ENCODE measurements around the gene CACNA1C. TPM values are rescaled to one million over a fixed set of nuclear protein-coding genes. Genes with fewer than 3 reads are reported as not detected.
A peak's percentile ranks its signal among the peaks of the same experiment; 100 is the strongest.

CACNA1C gene
- total RNA-seq, 1 donor from 2014 or later = 1.3 TPM

DNA sequence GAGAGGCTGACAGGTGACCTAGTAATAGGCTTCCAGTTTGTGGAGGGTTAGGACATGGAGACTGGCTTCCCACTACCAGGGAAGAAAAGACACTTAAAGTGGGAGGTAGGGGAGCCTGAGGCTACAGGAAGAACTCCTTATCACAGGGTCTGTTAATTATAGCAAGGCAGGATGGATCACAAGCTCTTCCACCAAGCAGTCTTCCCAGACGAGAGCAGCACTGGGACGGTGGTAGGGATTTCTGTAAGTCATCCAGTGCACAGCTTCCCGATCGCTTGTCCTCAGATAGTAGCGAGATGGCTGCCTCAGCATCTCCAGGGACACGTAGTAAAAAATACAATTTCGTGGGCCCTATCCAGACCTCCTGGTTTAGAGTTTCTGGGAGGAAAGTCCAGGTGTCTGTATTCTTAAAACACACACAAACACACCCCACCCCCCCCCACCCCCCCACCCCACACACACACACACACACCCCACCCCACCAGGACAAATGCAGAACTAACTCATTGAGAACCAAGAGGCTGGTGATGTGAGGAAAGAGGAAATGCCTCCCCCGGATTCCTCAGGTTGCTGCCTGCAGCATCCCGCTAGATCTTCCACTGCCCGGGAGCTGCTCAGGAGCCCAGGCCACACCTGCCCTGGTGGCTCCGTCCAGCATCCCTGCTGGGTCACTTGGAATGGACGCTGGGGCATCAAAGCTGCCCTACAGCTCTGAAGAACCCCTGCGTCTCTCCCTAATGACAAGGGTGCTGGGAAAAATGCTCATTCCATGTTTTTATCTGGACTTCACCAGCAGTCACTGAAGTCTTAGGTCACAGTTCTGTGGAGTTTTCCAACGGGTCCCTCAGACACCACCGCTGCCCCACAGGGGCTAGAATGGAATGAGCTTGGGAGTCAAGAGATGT, 307.2 kb downstream of the CACNA1C start:
- Histone ChIP-seq H3K27me3 (ENCODE audit: control insufficient read depth, insufficient read depth, low read length) (peaks cover 2% of the 10 kb centered on the region), H3K4me3 (ENCODE audit: low read depth, low read length) (no peak overlapping the region), H3K36me3 (ENCODE audit: control insufficient read depth, insufficient read depth, low read length) (no peaks in the 10 kb centered on the region)
- TF ChIP-seq, protein P1, sequence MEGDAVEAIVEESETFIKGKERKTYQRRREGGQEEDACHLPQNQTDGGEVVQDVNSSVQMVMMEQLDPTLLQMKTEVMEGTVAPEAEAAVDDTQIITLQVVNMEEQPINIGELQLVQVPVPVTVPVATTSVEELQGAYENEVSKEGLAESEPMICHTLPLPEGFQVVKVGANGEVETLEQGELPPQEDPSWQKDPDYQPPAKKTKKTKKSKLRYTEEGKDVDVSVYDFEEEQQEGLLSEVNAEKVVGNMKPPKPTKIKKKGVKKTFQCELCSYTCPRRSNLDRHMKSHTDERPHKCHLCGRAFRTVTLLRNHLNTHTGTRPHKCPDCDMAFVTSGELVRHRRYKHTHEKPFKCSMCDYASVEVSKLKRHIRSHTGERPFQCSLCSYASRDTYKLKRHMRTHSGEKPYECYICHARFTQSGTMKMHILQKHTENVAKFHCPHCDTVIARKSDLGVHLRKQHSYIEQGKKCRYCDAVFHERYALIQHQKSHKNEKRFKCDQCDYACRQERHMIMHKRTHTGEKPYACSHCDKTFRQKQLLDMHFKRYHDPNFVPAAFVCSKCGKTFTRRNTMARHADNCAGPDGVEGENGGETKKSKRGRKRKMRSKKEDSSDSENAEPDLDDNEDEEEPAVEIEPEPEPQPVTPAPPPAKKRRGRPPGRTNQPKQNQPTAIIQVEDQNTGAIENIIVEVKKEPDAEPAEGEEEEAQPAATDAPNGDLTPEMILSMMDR (IDR thresholded peaks at IDR 0.05; ENCODE audit: insufficient read depth, low read length, poor library complexity, severe bottlenecking) = no peak
- no peak for DNase-seq (ENCODE audit: low read depth)

DNA sequence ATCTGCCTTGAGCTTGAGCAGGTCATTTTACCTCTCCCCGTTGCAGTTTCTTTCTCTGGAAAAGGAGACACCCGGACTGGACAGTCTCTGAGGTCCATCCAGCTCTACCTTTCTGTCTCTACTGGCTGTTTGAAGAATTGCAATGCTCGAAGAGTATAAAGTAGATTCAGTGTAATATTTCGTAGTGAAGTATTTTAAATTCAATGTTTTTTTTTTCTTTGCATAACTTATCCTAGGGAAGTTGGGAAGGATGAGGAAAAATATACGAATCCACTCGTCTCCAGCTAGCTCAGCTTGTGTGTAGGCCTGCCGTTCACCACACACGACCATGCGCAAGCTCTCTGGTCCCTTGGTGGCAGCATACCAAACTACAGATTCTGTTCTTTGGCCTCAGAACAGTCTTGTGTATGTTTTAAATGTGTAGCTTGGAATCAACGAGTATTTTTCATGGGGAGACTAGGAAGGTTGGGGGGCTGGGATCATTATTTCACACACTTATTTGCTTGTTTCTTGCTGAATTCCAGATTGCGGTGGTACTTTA, 307.9 kb downstream of the CACNA1C start:
- no peak overlapping the region for H3K4me3 ChIP-seq (ENCODE audit: low read depth, low read length)
- no peak for DNase-seq (ENCODE audit: low read depth)
- no peaks in the 10 kb centered on the region for H3K36me3 ChIP-seq (ENCODE audit: control insufficient read depth, insufficient read depth, low read length)
- peaks cover under 1% of the 10 kb centered on the region for H3K27me3 ChIP-seq (ENCODE audit: control insufficient read depth, insufficient read depth, low read length)
- TF ChIP-seq, protein P1 (IDR thresholded peaks at IDR 0.05; ENCODE audit: insufficient read depth, low read length, poor library complexity, severe bottlenecking) = peak; percentile 19

DNA sequence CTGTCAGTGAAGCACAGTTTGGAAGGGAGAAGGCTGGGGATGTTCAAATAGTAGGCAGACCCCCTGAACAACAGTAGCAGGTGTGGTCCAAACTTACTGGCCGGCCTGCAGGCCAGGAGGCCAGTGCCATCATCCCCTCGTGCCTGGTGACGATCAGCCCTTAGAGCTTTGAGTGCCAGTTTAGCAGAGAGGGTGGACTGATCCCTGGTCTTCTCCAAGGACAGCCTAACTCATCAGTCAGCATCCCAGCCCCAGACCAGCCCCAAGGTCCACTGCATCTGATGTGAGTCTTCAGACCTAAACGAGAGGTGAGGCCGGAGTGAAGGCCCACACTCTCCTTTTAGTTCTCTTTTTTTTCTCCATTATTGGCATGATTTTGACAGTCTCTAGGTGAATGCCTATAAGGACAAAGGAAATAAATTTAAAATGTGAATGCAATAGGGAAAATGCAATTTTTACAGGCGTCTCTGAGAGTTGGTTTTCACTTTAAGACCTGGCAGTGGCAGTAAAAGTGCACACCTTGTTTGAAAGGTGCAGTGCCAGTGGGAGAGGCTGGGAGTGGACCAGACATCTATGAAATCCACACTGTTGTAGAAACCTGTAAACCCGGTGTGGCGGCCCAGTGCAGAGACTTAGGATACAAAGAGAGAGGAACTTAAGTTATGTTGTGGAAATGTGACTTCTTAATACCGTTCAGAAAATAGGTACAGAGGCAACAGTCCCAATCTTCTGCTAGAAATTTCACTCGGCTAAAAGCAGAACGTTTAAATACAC, 311.2 kb downstream of the CACNA1C start:
- Histone ChIP-seq H3K4me3 (ENCODE audit: low read depth, low read length) (no peak overlapping the region), H3K27me3 (ENCODE audit: control insufficient read depth, insufficient read depth, low read length) (no peaks in the 10 kb centered on the region), H3K36me3 (ENCODE audit: control insufficient read depth, insufficient read depth, low read length) (no peaks in the 10 kb centered on the region)
- no peak for DNase-seq (ENCODE audit: low read depth)
- TF ChIP-seq, protein P1 (IDR thresholded peaks at IDR 0.05; ENCODE audit: insufficient read depth, low read length, poor library complexity, severe bottlenecking) = no peak

DNA sequence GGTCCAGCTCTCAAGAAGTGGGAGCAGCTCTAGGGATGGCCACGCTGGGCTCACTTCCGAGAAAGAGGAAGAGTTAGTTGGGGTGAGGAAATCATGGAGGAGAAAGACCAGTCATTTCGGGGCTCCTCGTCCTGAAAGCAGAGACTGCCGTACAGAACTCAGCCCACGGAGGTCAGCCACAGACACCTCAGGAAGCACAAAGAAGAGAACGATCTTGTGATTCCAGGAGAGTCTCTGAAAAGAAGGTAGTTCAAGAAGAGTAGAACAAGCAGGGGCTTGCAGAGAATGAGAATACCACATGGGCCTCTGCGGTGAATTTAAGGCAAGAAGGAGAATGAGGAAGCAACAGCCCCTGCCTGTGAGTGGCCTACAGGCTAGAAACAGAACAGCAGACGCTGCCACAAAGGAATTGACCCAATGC, 311.9 kb downstream of the CACNA1C start:
- H3K4me3 ChIP-seq (ENCODE audit: low read depth, low read length) = no peak overlapping the region
- H3K27me3 ChIP-seq (ENCODE audit: control insufficient read depth, insufficient read depth, low read length) = no peaks in the 10 kb centered on the region
- TF ChIP-seq, protein P1 (IDR thresholded peaks at IDR 0.05; ENCODE audit: insufficient read depth, low read length, poor library complexity, severe bottlenecking) = no peak
- no peak for DNase-seq (ENCODE audit: low read depth)
- no peaks in the 10 kb centered on the region for H3K36me3 ChIP-seq (ENCODE audit: control insufficient read depth, insufficient read depth, low read length)

GRCh38 chr12:2366711-2367110, 313.9 kb downstream of the CACNA1C start:
- DNase-seq (ENCODE audit: low read depth) = no peak
- no peaks in the 10 kb centered on the region for H3K36me3 ChIP-seq (ENCODE audit: control insufficient read depth, insufficient read depth, low read length)
- no peaks in the 10 kb centered on the region for H3K27me3 ChIP-seq (ENCODE audit: control insufficient read depth, insufficient read depth, low read length)
- no peak overlapping the region for H3K4me3 ChIP-seq (ENCODE audit: low read depth, low read length)
- TF ChIP-seq, protein P1 (IDR thresholded peaks at IDR 0.05; ENCODE audit: insufficient read depth, low read length, poor library complexity, severe bottlenecking) = no peak

Measured in kidney epithelial cell (primary cell).